Stimulated activated CD4-positive, alpha-beta T cell treated with anti-CD3 and anti-CD28 coated beads, Interleukin-2, amount 100 ng/mL, for 24 hours (primary cell): ENCODE measurements around the gene PM20D1.

Experiments
- DNase-seq, 2 donors: peaks; one replicate each; pipeline ENCODE4 v3.0.0-alpha.2; 2020

Gene PM20D1

DNA sequence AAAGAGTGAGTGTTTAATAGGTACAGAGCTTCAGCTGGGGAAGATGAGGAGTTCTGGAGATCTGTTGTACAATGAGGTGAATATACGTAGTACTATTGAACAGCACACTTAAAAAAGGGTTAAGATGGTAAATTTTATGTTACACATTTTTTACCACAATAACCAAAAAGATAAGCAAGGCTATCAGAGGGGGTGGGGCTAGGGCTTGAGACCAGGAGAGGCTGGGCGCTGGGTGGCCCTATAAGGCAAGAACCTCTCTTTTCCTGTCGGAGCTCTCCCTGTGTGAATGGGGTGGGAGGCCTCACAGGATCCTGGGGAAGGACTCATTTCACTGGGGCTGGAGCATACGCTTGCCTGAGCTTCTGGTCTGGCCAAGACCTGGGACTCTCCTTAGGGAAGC lies 45.9 kb downstream of the PM20D1 start:
- DNase-seq, result no peak

DNA sequence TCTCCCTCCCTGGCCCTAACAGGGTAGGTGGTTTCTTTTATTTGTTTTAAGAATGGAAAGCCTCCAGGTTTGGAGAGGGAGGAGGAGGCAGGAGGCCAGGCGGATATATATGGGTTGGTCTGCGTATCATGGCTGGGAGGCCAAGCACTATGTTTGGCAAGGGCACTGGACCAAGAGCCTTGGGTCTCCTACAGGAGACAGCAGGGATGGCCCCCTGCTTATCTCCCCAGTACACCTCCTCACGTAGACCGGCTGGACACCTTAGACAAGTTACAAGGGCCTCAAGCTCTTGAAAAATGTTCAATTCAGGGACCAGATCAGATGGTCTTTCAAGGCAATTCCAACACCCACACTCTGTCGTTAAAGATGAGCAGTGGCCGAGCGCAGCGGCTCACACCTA lies 47.9 kb downstream of the PM20D1 start:
- DNase-seq, result no peak

DNA sequence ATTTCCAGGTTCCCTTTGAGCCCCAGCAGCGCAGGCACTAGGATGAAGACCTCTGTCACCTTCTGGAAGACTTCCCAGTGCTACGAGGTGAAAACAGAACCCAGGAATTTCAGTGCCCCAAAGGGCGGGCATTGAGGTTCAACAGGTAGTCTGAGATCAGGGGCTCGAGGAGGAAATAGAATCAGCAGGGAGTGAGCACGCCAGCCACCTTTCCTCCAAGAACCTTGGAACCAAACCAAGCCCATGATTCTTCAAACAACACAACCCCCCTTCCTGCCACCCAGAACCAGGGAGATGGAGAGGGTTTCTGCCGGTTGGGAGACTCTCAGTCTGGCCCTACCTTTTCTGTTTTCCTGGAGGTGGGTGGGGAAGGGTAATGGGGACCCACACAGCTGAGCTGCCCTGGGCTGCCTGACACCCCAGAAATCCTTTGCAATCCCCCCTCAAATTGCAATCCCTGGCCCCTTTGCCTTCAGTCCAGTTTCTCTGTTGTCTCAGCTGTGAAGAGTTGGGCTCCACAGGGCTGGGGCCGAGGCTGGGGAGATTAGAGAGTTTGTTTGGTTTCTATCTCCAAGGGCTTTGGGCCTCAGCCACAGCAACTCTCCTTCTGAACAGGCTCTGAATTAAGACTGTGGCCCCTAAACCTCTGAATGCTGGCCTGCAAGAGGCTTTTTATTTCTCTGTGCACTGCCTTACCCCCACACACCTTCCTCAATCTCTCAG lies 48.8 kb downstream of the PM20D1 start:
- DNase-seq, result no peak

DNA sequence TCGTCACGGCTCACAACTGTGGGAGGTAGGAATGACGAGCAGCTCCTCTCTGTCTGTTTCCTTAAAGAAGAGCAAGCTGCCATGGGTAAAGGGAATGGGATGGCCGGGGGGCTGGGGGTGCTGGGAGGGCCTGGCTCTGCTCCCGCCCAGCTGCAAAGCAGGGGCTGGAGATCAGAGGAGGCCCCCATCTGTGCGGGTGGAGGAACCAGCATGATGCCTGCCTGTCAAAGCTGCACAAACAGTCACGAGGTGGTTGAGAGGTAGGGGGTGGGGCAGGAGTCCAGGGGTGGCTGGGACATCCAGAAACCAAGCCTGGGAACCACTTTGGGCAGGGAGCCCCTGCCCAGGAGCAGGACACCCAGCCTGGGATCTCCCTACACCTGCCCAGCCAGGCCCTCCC lies 49.5 kb downstream of the PM20D1 start:
- DNase-seq, result no peak

DNA sequence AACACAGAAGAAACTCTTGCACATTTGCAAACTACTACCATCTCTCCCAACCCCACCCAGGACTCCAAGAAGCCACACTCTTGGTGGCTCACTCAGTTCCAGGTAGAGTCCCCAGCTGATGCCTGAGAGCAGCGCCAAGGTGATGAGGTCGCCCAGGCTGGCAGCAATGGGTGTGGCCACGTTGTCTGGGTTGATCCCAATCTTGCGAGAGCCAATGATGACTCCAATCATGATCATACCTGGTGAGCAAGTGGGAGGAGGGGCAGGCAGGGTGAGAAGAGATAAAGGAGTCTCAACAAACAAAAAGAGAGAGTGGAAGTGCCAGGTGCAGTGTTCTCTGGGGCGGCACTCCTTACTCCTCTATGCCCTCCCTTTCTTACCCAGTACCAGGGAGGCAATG lies 51.4 kb downstream of the PM20D1 start:
- DNase-seq, result no peak

DNA sequence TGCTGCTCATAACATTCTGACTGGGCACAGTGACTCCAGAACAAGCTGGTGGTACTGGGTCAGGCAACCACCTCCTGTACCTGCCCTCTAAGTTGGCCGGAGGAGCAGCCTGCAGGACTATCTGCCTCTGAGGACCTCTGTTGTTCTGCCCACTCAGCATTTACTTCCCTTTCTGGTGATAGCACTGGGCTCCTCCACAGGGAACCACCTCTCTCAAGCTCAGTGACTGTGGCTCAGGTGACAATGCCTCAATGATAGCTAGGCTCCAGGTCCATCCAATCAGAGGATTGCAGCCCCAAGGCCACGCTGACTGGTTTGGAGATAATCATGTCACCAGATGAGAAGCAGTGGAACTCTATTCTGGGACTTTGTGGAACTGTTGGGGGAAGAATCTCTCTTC lies 52.8 kb downstream of the PM20D1 start:
- DNase-seq, result no peak

DNA sequence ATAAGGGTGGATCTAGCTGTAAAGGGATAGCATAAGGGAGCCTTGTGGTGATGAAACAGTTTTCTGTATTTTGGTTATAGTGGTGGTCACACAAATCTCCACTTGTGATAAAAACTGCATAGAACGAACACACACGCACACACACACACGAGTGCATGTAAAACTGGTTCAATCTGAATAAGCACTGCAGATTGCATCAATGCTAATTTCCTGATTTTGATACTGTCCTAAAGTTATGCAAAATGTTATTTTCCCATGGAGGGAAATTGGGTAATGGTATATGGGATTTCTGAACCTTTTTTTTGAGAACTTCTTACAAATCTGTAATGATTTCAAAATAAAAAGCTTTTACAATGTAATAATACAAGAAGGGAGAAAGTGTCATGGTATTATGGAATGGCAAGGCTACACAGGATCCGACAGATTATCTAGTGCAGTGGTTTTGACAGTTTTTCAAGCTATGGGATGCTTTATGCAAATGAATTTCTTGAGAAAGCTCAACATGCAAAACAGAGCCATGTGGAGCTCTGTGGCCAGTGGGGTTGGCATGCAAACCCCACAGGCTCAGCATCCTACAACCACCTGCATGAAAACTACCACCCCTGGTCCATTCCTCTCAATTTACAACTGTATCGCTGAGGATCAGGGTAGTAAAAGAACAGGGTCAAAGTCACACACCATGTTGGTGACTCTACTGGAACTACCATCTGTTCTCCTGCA lies 55.8 kb downstream of the PM20D1 start:
- no peak for DNase-seq

DNA sequence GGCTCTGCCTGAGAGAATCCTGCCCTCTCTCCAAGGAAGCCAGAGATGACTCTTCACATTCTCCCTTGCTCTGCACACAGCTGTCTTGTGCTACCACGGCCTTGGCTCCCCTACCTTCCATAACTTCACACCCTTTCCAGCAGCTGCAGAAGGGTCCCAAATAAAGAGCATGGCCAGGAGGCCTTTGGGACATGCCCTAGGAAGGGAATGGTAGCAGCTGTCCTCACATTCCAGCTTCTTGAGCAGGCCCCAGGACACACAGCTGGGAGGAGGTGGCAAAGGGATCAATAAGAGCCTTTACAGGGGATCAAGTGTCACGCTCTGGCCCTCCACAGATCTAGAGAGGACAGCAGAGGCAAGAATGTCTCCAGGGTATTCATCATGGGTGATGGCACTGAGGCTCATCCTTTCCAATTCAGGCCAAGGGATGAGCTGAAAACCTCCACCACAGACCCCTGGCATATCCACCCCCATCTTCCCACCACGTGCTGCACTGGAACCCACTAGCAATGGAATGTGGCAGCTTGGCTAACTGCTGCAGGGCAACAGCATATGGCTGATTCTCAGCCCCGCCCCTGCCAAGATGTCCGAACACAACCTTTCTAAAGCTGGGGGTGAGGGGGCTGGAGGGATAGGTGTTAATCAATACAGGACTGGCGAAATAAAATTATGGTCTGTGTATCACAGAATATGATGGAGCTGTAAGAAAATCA lies 56.8 kb downstream of the PM20D1 start:
- no peak for DNase-seq

DNA sequence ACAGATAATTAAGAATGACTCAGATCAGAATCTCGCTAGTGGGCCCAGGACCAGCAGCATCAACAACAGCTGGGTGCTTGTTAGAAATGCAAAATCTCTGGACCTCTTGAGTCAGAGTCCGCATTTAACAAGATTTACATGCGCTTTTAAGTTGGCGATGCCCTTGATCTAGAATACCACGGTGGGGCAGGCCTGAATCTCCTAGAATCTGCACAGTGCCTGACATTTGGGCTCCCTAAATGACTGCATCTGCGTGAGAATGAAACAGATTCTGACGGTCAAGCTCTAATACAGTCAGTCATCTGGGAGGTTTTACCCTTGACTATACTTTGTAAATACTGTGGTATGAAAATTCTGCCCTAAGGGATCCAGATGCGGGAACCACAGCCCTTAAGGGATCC lies 57.5 kb downstream of the PM20D1 start:
- DNase-seq, result no peak

DNA sequence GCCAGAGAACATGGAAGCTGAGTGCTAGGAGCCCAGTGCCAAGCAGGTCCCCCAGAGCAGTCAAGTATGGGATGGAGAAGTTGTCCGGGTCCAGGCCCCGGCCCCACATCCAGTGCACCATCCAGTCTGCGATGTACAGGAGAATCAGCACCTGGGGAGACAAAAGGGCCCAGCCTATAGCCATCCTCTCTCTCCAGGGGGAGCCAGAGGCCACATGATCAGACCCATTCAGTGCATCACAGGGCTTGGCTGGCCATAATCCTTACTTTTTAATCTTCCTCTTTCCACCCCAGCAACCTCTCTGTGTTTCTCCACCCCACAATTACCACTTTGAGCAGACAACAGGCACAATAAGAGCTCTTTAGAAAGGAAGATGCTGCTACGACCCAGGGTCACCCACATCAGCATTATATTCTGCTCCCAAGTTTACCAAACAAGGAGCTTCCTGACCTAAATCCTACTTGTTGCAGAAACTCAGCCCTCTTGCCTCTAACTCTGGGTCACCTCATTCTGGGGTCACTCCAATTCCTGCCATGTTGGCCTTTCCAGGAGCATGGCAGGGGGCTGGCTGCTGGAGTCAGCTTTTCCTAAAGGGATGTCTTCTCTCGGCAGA lies 58.3 kb downstream of the PM20D1 start:
- peak; percentile 62 to 67 for DNase-seq

DNA sequence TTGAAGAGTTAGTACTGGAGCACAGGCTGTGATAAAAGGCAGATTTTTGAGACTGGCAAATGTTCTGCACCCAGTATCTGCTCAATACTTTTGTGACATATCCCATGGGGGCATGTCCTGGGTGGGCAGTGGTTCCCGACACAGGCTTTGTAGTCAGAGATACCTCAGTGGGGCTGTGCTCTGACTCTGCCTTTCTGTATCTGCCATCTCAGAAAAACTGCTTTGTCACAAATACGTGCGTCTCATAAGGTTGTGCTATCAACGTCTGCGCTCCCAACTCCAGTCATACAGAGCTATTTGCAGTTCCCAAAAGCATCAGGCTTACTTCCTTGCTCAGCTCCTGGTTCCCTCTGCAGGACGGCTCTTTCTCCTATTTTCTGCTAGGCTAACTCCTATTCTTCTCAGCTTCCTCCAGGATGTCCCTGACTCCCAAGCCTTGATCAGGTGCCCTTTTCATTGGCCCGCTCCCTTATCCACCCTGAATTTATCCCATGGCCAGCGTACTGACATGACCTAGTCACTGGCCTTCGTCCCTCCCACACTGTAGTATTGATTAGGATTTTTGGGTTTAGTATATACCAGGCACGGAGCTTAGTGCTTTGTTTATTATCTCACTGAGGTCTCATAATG lies 62.5 kb downstream of the PM20D1 start:
- DNase-seq, result no peak

DNA sequence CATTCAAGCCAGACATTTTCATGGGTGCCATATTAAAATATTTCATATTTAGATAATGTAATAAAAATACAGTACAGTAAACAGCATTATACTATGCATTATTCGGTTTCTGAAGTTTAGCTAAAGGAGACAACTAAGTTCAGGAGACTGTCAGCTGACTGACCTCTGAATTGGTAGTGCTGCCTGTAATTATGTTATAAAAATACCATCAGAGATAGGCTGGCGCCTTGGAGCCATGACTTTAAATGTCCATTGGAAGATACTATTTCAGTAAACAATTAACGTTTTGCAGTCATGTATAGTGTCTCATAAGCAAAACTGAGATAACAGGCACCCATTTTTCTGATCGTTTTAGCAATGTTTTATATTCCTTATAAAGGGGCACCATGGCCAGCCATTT lies 63.3 kb downstream of the PM20D1 start:
- no peak for DNase-seq

DNA sequence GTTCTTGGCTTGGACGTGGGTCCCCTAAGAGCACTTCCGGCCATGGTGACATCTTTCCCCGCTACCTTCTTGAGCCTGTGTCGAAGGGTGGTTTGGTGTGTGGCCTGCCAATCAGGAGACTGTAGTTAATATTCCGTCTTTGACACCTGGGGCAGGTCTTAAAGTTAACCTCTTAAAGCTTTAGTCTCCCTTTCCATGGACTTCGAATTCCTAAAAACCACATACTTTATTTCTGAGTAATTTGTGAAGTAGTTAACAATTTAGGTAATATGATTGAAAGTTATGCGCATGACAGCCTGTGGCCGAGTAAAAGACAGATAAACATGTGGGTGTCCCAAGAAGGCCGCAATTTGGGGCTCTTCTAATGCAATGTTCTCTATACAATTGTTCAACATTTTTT lies 64.5 kb downstream of the PM20D1 start:
- no peak for DNase-seq

DNA sequence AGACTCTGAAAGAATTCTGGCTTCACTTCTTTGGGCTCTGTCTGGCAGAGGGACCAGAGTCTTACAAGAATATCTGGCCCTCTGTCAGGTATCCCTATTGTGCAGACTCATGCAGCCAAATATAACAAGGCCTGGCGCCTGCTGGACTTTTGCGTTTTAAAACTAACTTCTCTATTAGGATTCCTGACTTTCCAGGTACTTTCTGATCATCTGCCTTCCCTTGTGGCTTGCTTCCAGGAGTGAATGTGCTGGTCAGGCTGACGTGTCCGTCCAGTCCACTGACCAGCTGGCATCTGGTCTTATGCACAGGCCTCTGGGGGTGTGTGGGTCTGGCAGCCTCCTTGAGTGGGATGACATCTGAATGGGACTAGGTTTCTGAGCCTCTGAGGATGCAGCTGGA lies 66.0 kb downstream of the PM20D1 start:
- DNase-seq, result no peak

DNA sequence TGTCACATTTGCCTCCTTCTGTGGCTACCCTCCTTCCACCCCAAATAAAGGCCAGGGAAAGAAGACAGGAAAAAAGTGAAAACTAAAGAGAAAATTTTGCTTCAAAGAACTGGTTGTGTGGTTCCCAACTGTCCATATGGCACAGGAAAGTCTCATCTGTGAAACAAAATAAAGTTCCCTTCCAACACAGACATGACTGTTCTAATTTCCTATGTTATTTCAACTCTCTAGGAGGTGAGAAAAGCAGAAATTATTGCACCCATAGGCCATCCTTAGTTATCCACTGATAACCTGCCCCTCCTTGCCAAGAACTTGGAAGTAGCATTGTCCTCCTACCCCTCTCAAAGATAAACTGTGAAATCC lies 66.5 kb downstream of the PM20D1 start:
- DNase-seq, result no peak

DNA sequence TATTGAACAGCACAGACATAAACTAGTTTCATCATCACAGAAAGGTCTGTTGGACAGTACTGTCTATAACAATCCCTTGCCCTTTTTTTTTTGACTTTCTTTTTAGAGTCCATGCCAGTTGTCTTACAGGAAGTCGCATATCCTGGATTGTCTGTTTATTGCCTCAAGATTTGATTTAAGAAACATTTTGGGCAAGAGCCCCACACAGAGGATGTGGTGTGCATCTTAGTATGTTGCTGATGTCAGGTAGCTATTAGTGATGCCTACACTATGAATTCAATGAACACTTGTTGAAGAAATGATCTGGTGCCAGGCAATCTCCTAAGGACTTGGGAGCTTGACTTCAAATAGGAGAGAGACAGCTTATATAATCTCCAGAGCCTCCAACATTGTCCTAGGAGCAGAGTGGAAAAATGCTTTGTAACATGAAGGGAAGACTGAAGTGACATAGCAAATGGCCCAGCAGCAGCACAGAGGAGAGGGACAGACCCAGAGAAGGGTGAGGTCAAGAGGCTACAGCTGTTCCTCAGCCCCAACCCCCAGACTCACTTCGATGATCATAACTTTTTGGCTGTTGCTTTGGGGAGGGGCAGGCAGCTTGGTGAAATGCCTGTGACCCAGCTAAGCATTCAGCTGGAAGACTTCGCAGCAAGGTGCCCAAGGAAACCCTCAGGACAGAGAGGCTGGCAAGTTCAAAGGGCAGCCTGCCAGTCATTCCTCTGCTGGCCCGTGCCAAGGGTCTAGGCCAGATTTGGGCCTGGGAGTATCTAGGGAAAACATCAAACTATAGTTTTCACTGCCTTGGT lies 67.1 kb downstream of the PM20D1 start:
- no peak for DNase-seq

DNA sequence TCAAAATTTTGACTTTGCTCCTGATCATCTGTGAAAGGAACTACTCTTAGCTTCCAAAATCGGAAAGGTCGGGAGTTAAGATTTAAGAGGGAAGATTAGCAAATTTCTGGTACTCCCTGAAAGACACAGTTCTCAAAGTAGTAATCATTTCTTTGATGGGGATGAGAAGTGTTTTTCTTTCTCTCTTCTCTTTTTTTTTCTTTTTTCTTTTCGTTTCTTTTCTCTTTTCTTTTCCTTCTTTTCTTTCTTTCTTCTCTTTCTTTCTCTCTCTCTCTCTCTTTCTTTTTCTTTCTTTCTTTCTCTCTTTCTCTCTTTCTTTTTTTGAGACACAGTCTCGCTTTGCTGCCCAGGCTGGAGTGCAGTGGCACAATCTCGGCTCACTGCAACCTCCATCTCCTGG lies 69.6 kb downstream of the PM20D1 start:
- no peak for DNase-seq
